Subcutaneous adipose tissue (tissue), 4 donors: ENCODE measurements around the gene ZNF516. TPM values are rescaled to one million over a fixed set of nuclear protein-coding genes. Genes with fewer than 3 reads are reported as not detected.

Experiments used
- total RNA-seq, 4 donors: library from RNA; depleted of rRNA; stranded (reverse); fragments of >200 nt; gene quantifications; one replicate each; pipeline ENCODE4 v1.1.0, GENCODE V29; 2016
- TF ChIP-seq, protein P1 (sequence below): fragments of 450-650 bp; IDR thresholded peaks from one replicate; pipeline ENCODE4 v1.5.1; 2016; ENCODE audit warnings: low read depth, mild to moderate bottlenecking, control low read depth, antibody characterized with exemption, moderate library complexity

ZNF516 gene
- total RNA-seq, 4 donors from 2014 or later, result 15.4 to 22.3 (median 17.5) TPM

DNA sequence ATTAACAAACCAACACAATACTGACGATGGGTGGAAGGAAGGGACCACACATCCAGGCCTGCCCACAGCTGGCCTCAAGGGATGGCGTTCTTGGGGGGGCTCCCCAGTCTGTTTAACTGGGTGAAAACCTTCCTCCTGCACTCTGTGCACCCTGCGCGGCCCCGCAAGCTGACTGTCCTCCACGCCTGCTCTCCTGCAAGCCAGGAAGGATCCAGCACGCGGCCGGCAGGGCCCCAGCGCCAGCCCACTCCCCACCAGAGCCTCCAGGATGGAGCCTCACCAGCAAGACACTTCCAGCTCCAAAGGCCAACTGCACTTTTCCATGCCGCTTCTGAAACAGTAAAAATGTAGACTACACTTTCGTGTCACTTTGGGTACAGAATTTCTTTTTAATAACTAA, 135.1 kb downstream of the ZNF516 start:
- TF ChIP-seq, protein P1, sequence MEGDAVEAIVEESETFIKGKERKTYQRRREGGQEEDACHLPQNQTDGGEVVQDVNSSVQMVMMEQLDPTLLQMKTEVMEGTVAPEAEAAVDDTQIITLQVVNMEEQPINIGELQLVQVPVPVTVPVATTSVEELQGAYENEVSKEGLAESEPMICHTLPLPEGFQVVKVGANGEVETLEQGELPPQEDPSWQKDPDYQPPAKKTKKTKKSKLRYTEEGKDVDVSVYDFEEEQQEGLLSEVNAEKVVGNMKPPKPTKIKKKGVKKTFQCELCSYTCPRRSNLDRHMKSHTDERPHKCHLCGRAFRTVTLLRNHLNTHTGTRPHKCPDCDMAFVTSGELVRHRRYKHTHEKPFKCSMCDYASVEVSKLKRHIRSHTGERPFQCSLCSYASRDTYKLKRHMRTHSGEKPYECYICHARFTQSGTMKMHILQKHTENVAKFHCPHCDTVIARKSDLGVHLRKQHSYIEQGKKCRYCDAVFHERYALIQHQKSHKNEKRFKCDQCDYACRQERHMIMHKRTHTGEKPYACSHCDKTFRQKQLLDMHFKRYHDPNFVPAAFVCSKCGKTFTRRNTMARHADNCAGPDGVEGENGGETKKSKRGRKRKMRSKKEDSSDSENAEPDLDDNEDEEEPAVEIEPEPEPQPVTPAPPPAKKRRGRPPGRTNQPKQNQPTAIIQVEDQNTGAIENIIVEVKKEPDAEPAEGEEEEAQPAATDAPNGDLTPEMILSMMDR, result no peak

DNA sequence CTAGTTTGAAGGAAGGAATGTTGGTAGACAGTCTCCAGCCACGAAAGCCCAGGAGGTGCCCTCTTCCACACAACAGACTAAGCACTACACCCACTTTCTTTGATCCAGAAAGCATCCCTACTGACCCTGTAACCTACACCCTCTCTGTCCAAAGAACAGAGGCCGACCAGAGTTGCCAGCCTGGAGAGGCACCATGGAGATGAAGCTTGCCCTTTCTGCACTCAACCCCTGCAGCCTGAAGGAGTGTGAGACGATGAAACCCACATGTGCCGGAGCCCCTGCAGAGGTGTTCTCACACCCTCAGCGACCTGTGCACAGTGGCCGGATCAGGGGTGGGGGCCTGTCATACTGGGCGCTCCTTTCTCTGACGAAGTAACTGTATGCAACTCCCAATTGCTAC, 136.3 kb downstream of the ZNF516 start:
- TF ChIP-seq, protein P1, result no peak

- TF ChIP-seq, protein P1, result no peak
Observed at GRCh38 chr18:76357585-76358260, 137.3 kb downstream of the ZNF516 start.

DNA sequence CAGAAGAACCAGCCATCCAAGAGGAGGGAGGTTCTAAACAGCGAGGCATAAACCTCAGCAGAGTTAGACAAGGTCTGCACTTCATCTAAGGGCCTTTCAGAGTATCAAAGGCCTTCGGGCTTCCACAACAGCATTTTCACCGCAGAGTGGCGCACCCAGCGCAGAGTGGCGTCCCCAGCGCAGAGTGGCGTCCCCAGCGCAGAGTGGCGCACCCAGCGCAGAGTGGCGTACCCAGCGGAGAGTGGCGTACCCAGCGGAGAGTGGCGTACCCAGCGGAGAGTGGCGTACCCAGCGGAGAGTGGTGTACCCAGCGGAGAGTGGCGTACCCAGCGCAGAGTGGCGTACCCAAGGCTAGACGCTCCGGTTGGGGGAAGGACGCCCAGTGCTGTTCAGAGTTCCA, 137.9 kb downstream of the ZNF516 start:
- TF ChIP-seq, protein P1, result no peak

GRCh38 chr18:76356666-76357065, 138.4 kb downstream of the ZNF516 start:
- TF ChIP-seq, protein P1, result no peak

DNA sequence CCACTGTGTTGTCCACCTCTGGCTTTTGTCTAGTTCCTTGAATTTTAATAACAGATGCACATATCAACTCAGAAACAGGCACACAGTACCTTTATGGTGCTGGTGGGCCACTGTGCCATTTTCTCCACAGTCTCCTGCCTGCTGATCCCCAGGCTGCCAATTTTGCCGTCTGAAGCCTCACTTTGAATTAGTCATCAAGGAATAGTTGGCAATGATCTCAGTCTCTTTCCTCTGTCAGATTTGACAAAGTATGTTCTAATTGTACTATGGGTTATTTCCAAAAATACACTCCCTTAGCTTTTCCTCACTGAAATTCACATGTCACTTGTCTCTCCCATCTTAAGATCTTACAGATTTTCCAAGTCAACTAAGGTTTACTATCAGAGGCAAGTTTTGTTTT, 140.7 kb downstream of the ZNF516 start:
- TF ChIP-seq, protein P1, result no peak

GRCh38 chr18:76353500-76353899, 141.5 kb downstream of the ZNF516 start:
- TF ChIP-seq, protein P1, result no peak
